Kidney (tissue), 14 donors: Measurements from ENCODE around the gene FAM186B. TPM values are rescaled to one million over a fixed set of nuclear protein-coding genes. Genes with fewer than 3 reads are reported as not detected.

Source experiments
- DNase-seq, 5 donors: peaks; one replicate each; pipeline ENCODE4 v3.0.0-alpha.2; 2013 to 2020
- FAIRE-seq: peaks from 2 replicates; lab custom pipeline; 2012; peaks lifted over from hg19 to GRCh38; lab: Jason Lieb, UNC
- H3K27ac ChIP-seq, 2 donors: one replicate each; pipeline ENCODE4 v1.7.0; 2013; ENCODE audit warnings: low read depth in 2 of 2, low read length in 2 of 2, inconsistent platforms in 1 of 2
- H3K27me3 ChIP-seq: one replicate; pipeline ENCODE4 v1.7.1; 2013; ENCODE audit warnings: low read length, inconsistent platforms; ENCODE audit not compliant: control insufficient read depth, insufficient read depth
- H3K36me3 ChIP-seq, 3 donors: one replicate each; pipeline versions ENCODE4 v1.7.0 to v1.7.1; 2013; ENCODE audit warnings: low read length in 3 of 3, control low read depth in 1 of 3, inconsistent platforms in 1 of 3; ENCODE audit not compliant: insufficient read depth in 3 of 3, control insufficient read depth in 2 of 3
- H3K4me1 ChIP-seq, 3 donors: one replicate each; pipeline versions ENCODE4 v1.7.0 to v1.7.1; 2013; ENCODE audit warnings: low read length in 3 of 3, inconsistent platforms in 1 of 3, low read depth in 1 of 3; ENCODE audit not compliant: control insufficient read depth in 2 of 3, insufficient read depth in 2 of 3
- H3K4me3 ChIP-seq, 3 donors: one replicate each; pipeline versions ENCODE4 v1.7.0 to v1.8.1; 2013; ENCODE audit warnings: low read length in 3 of 3, control low read depth in 1 of 3, inconsistent platforms in 1 of 3
- H3K9ac ChIP-seq, 3 donors: one replicate each; pipeline versions ENCODE4 v1.7.0 to v1.7.1; 2013; ENCODE audit warnings: low read length in 3 of 3, control low read depth in 1 of 3, inconsistent platforms in 1 of 3
- H3K9me3 ChIP-seq, 3 donors: one replicate each; pipeline versions ENCODE4 v1.7.0 to v1.7.1; 2013; ENCODE audit warnings: low read length in 3 of 3, control low read depth in 1 of 3, inconsistent platforms in 1 of 3; ENCODE audit not compliant: control insufficient read depth in 2 of 3, insufficient read depth in 1 of 3
- intact Hi-C: fragments of 100-400 bp; cut with DNase I; formaldehyde crosslinking; loops from one replicate; pipeline ENCODE4 v1.11.1; 2022
- polyA plus RNA-seq: library from polyadenylated mRNA; stranded (reverse); fragments of 350-450 nt; fragmentation: Illumina TruSeq; extraction: RNeasy Lipid Tissue Mini Kit (QIAGEN cat#74804); gene quantifications from one replicate; pipeline ENCODE4 v1.2.3, GENCODE V29; 2014; ENCODE audit warnings: low read depth, low replicate concordance; ENCODE audit not compliant: insufficient read depth
- total RNA-seq: library from RNA; stranded (reverse); fragmentation: NEBNext Ultra II Directional; extraction: Animal tissue kit (Norgen Biotek cat#: 25700); gene quantifications from one replicate; pipeline ENCODE4 v1.2.1, GENCODE V29; 2021
- TF ChIP-seq, protein P1 (sequence below): IDR thresholded peaks from 3 replicates; pipeline ENCODE4 v1.5.1; 2012; ENCODE audit warnings: mild to moderate bottlenecking, moderate library complexity, borderline replicate concordance; ENCODE audit not compliant: insufficient read depth; ENCODE audit errors: extremely low read depth
- donor health status: control.
- donor health status: control.
- donor health status: control.
- donor health status: control.
- donor health status: control.
- donor health status: DM: yes; HTN: yes; CAD: no.
- donor health status: Normal renal cell carcinoma (clear cell type).

Gene FAM186B
- total and polyA plus RNA-seq, 2 donors from 2014 or later, result 0.34 to 0.85 TPM

- FAIRE-seq (no peak), DNase-seq (no peak)
- H3K4me1 ChIP-seq, result peaks cover 3 to 6% (median 4%) of the 10 kb centered on the region in 3 donors
- H3K36me3 ChIP-seq, result no peaks in the 10 kb centered on the region
- no peaks in the 10 kb centered on the region for H3K9me3 ChIP-seq
- intact Hi-C loops, result no loop called here
- H3K4me3 ChIP-seq, result no peak overlapping the region
- no peaks in the 10 kb centered on the region for H3K27me3 ChIP-seq
- H3K27ac ChIP-seq, result no peak overlapping the region
- TF ChIP-seq, protein P1, sequence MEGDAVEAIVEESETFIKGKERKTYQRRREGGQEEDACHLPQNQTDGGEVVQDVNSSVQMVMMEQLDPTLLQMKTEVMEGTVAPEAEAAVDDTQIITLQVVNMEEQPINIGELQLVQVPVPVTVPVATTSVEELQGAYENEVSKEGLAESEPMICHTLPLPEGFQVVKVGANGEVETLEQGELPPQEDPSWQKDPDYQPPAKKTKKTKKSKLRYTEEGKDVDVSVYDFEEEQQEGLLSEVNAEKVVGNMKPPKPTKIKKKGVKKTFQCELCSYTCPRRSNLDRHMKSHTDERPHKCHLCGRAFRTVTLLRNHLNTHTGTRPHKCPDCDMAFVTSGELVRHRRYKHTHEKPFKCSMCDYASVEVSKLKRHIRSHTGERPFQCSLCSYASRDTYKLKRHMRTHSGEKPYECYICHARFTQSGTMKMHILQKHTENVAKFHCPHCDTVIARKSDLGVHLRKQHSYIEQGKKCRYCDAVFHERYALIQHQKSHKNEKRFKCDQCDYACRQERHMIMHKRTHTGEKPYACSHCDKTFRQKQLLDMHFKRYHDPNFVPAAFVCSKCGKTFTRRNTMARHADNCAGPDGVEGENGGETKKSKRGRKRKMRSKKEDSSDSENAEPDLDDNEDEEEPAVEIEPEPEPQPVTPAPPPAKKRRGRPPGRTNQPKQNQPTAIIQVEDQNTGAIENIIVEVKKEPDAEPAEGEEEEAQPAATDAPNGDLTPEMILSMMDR, result no peak
- H3K9ac ChIP-seq, result no peak overlapping the region
Observed at GRCh38 chr12:49618576-49618975, 13.1 kb upstream of the FAM186B start.

DNA sequence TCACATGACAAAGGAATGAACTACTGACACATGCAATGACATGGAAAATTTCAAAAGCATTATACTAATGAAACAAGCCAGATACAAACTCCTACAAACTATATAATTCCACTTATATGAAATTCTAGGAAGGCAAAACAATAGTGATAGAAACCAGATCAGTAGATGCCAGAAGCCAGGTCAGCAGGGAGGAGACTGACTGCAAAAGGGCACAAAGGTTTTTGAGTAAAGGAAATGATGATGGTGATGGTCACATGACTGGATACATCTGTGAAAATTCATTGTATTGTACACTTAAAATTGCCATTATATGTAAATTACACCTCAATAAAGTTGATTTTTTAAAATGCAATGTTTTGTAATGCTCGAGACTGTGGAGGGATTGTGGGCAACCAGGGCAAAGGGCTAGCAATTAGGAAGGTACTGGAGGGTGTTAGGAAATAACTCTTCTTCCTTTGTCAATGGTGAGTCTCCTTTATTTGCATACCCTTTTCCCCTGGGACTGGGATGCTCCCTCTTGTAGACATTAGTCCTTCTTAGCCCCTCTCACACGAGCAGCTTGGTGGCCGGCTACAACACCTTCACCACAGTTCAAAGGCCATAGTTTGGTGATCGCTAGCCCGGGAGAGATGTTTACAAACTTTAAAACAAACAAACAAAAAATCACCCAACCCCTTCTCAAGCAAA lies 11.2 kb upstream of the FAM186B start:
- Histone ChIP-seq H3K9ac (no peak overlapping the region), H3K4me3 (no peak overlapping the region), H3K36me3 (no peaks in the 10 kb centered on the region), H3K27ac (no peak overlapping the region), H3K4me1 (peaks cover 2 to 3% (median 2%) of the 10 kb centered on the region in 3 donors), H3K27me3 (no peaks in the 10 kb centered on the region), H3K9me3 (no peaks in the 10 kb centered on the region)
- TF ChIP-seq, protein P1, result no peak
- intact Hi-C loops, result no loop called here
- FAIRE-seq (no peak), DNase-seq (no peak)

DNA sequence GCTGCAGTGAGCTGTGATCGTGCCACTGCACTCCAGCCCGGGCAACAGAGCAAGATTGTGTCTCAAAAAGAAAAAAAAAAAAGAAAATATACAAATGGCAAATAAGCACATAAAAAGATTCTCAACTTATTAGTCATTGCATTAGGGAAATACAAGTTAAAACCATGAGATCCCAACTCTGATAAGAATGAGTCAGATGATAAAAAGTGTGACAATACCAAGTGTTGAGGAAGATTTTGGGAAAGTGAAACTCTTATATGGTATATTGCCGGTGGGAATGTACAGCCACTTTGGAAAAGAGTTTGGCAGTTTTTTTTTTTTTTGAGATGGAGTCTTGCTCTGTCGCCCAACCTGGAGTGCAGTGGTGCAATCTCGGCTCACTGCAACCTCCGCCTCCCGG lies 10.3 kb upstream of the FAM186B start:
- Histone ChIP-seq H3K4me3 (no peak overlapping the region), H3K9ac (no peak overlapping the region), H3K4me1 (no peaks in the 10 kb centered on the region), H3K27me3 (no peaks in the 10 kb centered on the region), H3K9me3 (no peaks in the 10 kb centered on the region), H3K27ac (no peak overlapping the region), H3K36me3 (no peaks in the 10 kb centered on the region)
- FAIRE-seq, result no peak
- TF ChIP-seq, protein P1, result no peak
- no peak for DNase-seq
- intact Hi-C loops, result no loop called here
